Nucleus accumbens (tissue), 56 donors: Measurements from ENCODE around the gene ATP2C1.
A peak's percentile ranks its signal among the peaks of the same experiment; 100 is the strongest.
"Not testable (repeated sequence)": the region's sequence is repeated elsewhere in the genome, so short reads cannot be mapped to it uniquely, and the experiment has no call there.

Experiments used
- DNase-seq, 56 donors: peaks; one replicate each; lab custom pipeline; 2025; lab: John Stamatoyannopoulos, UW

Gene ATP2C1

GRCh38 chr3:130972592-130972991, 78.7 kb downstream of the ATP2C1 start:
- not testable (repeated sequence) for DNase-seq

DNA sequence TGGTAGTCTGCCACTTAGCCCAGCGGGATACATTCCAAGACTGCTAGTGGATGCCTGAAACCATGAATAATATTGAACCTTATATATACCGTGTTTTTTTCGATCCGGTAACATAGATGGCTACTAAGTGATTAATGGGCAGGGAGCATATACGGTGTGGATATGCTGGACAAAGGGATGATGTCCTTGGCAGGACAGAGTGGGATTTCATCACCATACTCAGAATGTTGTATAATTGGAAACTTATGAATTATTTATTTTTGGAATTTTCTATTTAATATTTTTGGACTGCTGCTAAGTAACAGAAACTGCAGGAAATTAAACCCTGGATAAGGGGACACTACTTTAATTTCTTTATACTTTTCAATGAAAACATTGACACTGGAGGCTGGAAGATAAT, 79.5 kb downstream of the ATP2C1 start:
- DNase-seq = no peak

- no peak for DNase-seq
Observed at GRCh38 chr3:130974201-130974600, 80.3 kb downstream of the ATP2C1 start.

DNA sequence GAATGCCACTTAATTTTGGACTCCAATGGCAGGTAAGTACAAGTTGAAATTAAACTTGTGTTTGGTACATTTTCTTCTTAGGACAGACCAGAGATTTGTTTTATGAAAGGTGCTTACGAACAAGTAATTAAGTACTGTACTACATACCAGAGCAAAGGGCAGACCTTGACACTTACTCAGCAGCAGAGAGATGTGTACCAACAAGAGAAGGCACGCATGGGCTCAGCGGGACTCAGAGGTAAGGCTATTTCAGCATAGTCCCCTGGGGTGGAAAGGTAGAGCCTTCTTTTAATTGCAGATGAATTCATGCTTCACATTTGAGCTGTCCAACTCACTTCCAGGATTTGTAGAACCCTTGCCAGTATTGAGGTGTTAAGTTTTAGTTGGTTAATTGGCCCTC, 81.4 kb downstream of the ATP2C1 start:
- DNase-seq = no peak

DNA sequence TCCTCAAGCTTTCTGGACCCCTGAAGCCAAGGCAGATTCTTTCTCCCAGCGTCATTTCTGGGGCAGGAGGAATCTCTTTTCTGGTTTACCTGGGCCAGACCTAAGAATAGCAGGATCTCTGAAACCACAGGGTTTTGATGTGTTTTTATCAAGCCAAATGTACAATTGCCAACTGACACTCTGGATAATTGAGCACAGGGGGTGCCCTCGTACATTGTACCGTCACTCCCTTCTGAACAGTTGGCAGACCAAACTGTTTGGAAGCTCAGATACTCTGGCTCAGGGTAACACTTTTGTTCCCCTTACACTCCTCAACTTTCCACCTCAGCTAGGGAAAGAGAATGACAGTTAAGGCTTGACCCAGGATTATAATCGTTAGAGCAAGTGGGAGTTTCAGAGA, 82.8 kb downstream of the ATP2C1 start:
- DNase-seq = no peak

DNA sequence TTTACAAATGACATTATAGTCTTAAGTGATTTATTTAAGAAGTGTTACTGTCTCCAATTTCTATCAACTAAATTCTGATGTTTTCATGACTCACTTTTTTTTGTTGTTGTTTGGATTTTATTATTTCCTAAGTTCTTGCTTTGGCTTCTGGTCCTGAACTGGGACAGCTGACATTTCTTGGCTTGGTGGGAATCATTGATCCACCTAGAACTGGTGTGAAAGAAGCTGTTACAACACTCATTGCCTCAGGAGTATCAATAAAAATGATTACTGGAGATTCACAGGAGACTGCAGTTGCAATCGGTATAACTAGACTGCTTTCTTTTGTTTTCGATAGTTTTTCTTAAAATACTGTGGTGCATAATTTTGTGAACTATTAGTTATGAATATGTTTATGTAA, 85.2 kb downstream of the ATP2C1 start:
- no peak for DNase-seq

GRCh38 chr3:130981469-130981868, 87.6 kb downstream of the ATP2C1 start:
- no peak for DNase-seq

DNA sequence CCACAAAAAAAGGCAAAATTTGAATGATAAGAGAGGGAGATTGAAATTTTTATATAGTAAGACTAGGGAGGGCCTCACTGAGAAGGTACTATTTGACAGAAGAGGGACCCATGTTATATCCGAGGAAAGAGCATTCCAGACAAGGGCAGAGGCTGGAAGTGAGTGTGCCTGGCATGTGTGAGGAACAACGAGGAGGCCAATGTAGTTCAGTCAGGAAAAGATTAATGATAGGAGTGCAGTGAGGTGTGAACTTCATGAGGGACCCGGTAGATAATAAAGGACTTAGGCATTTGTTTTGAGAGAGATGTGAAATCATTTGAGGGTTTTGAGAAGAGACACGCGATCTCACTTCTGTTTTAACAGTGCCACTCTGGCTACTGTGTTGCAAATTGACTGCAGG, 96.4 kb downstream of the ATP2C1 start:
- no peak for DNase-seq

GRCh38 chr3:130991126-130991525, 97.2 kb downstream of the ATP2C1 start:
- no peak for DNase-seq

DNA sequence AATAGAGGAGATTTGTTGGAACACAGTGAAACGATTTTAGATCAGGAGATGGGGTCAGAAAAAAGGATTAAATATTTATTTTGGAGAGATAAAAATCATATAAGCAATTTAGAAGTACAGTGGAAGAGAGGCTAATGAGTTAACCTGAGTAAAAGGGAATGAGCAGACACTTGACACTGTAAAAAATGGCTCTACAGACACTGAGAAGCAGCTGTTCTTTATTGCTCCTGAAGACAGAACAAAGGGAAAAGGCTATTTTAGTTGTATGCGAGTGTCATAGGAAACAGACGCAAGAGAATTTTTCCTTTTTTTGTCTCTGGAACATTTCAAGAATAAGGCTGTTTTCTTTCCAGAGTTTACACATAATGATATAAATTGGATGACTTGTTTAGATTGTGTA, 98.5 kb downstream of the ATP2C1 start:
- no peak for DNase-seq

GRCh38 chr3:130997289-130997688, 103.4 kb downstream of the ATP2C1 start:
- DNase-seq = no peak

GRCh38 chr3:131001071-131001470, 107.2 kb downstream of the ATP2C1 start:
- DNase-seq = no peak

DNA sequence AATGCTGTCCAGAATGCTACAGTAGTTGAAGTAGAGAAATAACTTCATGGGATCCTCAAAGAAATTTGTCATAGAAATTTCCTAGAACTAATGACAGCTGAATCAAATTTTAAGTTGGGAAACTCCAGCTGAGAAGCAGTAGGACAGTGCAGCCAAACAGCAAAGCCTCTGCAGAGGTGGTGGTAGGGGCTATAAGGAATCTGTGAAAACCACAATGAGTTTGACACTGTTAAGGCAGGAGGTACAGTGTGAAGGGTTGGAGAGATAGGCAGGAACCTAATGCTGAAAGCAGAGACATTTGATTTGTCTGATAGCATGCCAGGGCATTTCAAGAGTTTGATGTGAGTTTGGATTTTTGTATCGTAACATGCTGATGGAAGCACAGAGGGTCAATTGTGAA, 110.7 kb downstream of the ATP2C1 start:
- no peak for DNase-seq

- no peak for DNase-seq
Observed at GRCh38 chr3:131007256-131007655, 113.4 kb downstream of the ATP2C1 start.

- DNase-seq = no peak
Observed at GRCh38 chr3:131007782-131008181, 113.9 kb downstream of the ATP2C1 start.

- DNase-seq = no peak
Observed at GRCh38 chr3:131008326-131008725, 114.4 kb downstream of the ATP2C1 start.

DNA sequence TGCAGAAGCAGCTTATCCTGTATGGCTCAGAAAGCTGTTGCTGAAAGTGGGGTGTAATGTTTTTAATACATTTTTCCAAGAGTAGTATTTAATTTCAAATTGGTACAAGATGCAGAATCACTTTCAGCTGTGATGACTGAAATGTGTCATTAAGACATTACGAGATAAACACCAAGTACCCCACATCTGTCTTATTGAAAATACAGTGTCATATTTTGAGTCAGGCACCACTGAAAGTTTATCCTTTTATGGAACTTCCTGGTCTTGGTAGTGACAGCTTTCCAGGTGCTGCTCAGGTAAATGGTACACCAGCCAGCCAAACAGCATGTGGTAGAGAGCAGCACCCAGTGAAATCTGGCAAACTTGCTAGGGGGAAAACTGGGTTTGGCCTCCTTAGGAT, 115.8 kb downstream of the ATP2C1 start:
- no peak for DNase-seq

GRCh38 chr3:131018970-131019369, 125.1 kb downstream of the ATP2C1 start:
- no peak for DNase-seq

GRCh38 chr3:131020122-131020693, 126.3 kb downstream of the ATP2C1 start:
- no peak for DNase-seq

GRCh38 chr3:131025539-131025938, 131.7 kb downstream of the ATP2C1 start:
- DNase-seq = no peak

DNA sequence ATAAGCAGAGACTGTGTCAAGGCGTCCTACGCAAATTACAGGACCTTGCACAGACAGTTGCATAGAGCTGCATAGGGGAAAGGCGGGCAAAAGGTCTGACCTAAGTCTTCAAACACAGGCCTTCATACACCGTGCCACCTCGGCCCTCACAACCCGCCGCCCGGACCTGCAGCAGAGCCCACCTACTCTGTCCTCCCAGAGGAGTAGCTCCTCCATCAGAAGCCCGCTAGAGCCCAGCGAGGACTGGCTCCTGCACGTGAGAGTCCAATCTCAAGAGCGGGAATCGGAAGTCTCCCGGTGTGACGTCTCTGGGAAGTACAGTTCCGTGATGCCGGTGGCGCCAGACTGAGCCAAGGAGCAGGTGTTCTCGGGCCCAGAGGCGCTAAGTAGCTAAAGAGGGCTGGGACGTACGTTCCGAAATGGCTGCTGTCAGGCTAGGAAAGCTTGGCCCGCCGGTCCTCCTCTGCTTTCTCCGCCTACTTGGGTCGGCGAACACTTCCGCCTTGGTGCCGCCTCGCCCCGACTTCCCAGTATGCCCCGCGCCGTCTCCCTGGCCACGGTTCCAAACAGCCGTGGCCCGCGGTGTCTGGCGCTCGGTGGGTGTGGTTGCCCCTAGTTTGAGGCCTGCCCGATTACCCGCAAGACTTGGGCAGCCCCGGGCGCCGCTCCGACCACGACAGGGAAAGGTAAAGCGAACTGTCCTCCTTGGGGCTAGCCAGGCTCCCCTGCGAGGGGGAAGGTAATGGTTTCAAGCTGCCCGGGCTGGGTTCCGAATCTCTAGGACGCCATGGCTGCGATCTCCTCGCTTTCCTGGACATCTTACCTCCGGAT, 132.7 kb downstream of the ATP2C1 start, which contains the start of the genes ASTE1 and NEK11:
Gene ASTE1 (minus strand): TSS at position 505 of the 831 bp plus-strand sequence. CDS start 1,519 bp downstream, outside the sequence.
Gene NEK11 (plus strand): TSS at position 557 of the 831 bp plus-strand sequence. CDS start 2,832 bp downstream, outside the sequence.
- peak; percentile 15 to 93 (median 81) for DNase-seq

DNA sequence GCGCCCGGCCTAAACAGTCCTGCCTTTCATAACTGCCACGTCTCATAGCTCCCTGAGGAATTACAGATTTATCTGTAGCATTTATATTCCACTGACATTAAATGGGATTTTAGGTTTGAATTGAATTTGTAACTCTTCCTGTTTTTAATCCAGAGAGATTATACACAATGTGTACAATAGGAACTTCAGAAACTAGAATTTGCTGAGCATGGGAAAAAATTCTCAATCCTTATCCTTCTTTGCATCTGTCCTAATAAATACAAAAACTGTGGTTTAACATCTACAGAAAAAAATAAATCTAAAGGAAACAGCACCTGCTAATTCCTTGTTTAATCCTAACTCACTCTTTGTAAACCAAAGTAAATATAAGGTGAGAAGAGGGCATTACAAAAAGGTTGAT, 135.0 kb downstream of the ATP2C1 start:
- no peak for DNase-seq
